Motor neuron (in vitro differentiated cells): ENCODE data around the gene SCAF1. TPM values are rescaled to one million over a fixed set of nuclear protein-coding genes. Genes with fewer than 3 reads are reported as not detected.

Experiments
- total RNA-seq, 8 experiments: library from RNA; unstranded; fragments of 300-600 nt; gene quantifications; 2 replicates each; pipeline versions ENCODE4 v1.2.3 to v1.2.4, GENCODE V29; 2022

The SCAF1 gene
- total RNA-seq, 8 experiments from 2014 or later, result 10.1 to 33.0 (median 20.1) TPM

Other genes starting within 250 kb of the SCAF1 start
- 1 to 10 TPM in 1 of 8 experiments, not detected in 7; 1.2 TPM for gene PTH2, start 218.8 kb upstream of the SCAF1 start, total RNA-seq
- 1 to 10 TPM in 1 of 8 experiments, under 1 TPM in 5, not detected in 2; 0.42 to 1.1 (median 0.67) TPM for gene GFY, start 216.8 kb upstream of the SCAF1 start, total RNA-seq
- gene SLC17A7, start 200.7 kb upstream of the SCAF1 start, total RNA-seq, result 1 to 10 TPM in 2 of 8 experiments, under 1 TPM in 5, not detected in 1; 0.16 to 1.9 (median 0.71) TPM
- 10 to 100 TPM; 53.1 to 94.9 (median 76.4) TPM for gene PIH1D1, start 190.4 kb upstream of the SCAF1 start, total RNA-seq
- 10 to 100 TPM in 4 of 8 experiments, 1 to 10 TPM in 4; 3.6 to 26.2 (median 10.8) TPM for gene ALDH16A1, start 189.0 kb upstream of the SCAF1 start, total RNA-seq
- 1 to 10 TPM in 5 of 8 experiments, under 1 TPM in 3; 0.22 to 8.7 (median 1.4) TPM for gene FLT3LG, start 168.0 kb upstream of the SCAF1 start, total RNA-seq
- gene RPL13A, start 154.6 kb upstream of the SCAF1 start, total RNA-seq, result 1,000 to 10,000 TPM; 2,225 to 4,117 (median 3,221) TPM
- 1,000 to 10,000 TPM; 2,973 to 6,174 (median 3,870) TPM for gene RPS11, start 145.8 kb upstream of the SCAF1 start, total RNA-seq
- 10 to 100 TPM in 4 of 8 experiments, 1 to 10 TPM in 4; 2.2 to 70.6 (median 27.8) TPM for gene FCGRT, start 129.5 kb upstream of the SCAF1 start, total RNA-seq
- gene RCN3, start 114.2 kb upstream of the SCAF1 start, total RNA-seq, result 10 to 100 TPM in 2 of 8 experiments, 1 to 10 TPM in 6; 2.0 to 13.2 (median 6.4) TPM
- 100 to 1,000 TPM in 2 of 8 experiments, 10 to 100 TPM in 6; 61.7 to 145 (median 76.6) TPM for gene NOSIP, start 61.7 kb upstream of the SCAF1 start, total RNA-seq
- 1 to 10 TPM in 1 of 8 experiments, under 1 TPM in 7; 0.21 to 1.1 (median 0.60) TPM for gene PRRG2, start 60.9 kb upstream of the SCAF1 start, total RNA-seq
- gene PRR12, start 51.0 kb upstream of the SCAF1 start, total RNA-seq, result 10 to 100 TPM in 3 of 8 experiments, 1 to 10 TPM in 5; 3.3 to 18.8 (median 7.5) TPM
- 10 to 100 TPM in 4 of 8 experiments, 1 to 10 TPM in 2, under 1 TPM in 2; 0.79 to 35.2 (median 7.5) TPM for gene RRAS, start 2.1 kb upstream of the SCAF1 start, total RNA-seq
- 100 to 1,000 TPM in 1 of 8 experiments, 10 to 100 TPM in 7; 40.8 to 110 (median 53.4) TPM for gene IRF3, start 23.6 kb downstream of the SCAF1 start, total RNA-seq
- 10 to 100 TPM in 3 of 8 experiments, 1 to 10 TPM in 5; 5.3 to 34.6 (median 8.2) TPM for gene BCL2L12, start 23.7 kb downstream of the SCAF1 start, total RNA-seq
- gene PRMT1, start 35.1 kb downstream of the SCAF1 start, total RNA-seq, result 100 to 1,000 TPM; 190 to 369 (median 229) TPM
- gene ADM5, start 47.4 kb downstream of the SCAF1 start, total RNA-seq, result 1 to 10 TPM in 7 of 8 experiments, under 1 TPM in 1; 0.66 to 5.2 (median 2.1) TPM
- gene CPT1C, start 48.9 kb downstream of the SCAF1 start, total RNA-seq, result 10 to 100 TPM in 6 of 8 experiments, 1 to 10 TPM in 2; 4.7 to 65.7 (median 36.3) TPM
- 1 to 10 TPM in 1 of 8 experiments, under 1 TPM in 2, not detected in 5; 0.19 to 1.6 (median 0.70) TPM for gene TSKS, start 121.1 kb downstream of the SCAF1 start, total RNA-seq
- gene AP2A1, start 124.8 kb downstream of the SCAF1 start, total RNA-seq, result 10 to 100 TPM; 58.6 to 76.4 (median 71.7) TPM
- 10 to 100 TPM in 7 of 8 experiments, 1 to 10 TPM in 1; 9.9 to 27.1 (median 16.2) TPM for gene FUZ, start 171.1 kb downstream of the SCAF1 start, total RNA-seq
- gene MED25, start 176.1 kb downstream of the SCAF1 start, total RNA-seq, result 10 to 100 TPM; 16.4 to 38.0 (median 24.5) TPM
- 100 to 1,000 TPM in 7 of 8 experiments, 10 to 100 TPM in 1; 60.1 to 215 (median 135) TPM for gene PTOV1, start 208.9 kb downstream of the SCAF1 start, total RNA-seq
- 10 to 100 TPM; 22.8 to 85.2 (median 29.9) TPM for gene PNKP, start 225.4 kb downstream of the SCAF1 start, total RNA-seq
- gene AKT1S1, start 235.1 kb downstream of the SCAF1 start, total RNA-seq, result 10 to 100 TPM in 7 of 8 experiments, 1 to 10 TPM in 1; 8.2 to 59.3 (median 18.3) TPM
- 10 to 100 TPM; 14.3 to 31.0 (median 19.8) TPM for gene TBC1D17, start 235.5 kb downstream of the SCAF1 start, total RNA-seq